GM12872 (cell line): ENCODE results near the gene CDX2.

Source experiments
- TF ChIP-seq, protein P1 (sequence below): IDR thresholded peaks from 3 replicates; pipeline ENCODE4 v1.5.1; 2011; ENCODE audit warnings: low read depth, mild to moderate bottlenecking, low read length, moderate library complexity; ENCODE audit not compliant: insufficient read depth

The CDX2 gene

GRCh38 chr13:27962128-27962841 is 6.8 kb downstream of the CDX2 start:
- TF ChIP-seq, protein P1, sequence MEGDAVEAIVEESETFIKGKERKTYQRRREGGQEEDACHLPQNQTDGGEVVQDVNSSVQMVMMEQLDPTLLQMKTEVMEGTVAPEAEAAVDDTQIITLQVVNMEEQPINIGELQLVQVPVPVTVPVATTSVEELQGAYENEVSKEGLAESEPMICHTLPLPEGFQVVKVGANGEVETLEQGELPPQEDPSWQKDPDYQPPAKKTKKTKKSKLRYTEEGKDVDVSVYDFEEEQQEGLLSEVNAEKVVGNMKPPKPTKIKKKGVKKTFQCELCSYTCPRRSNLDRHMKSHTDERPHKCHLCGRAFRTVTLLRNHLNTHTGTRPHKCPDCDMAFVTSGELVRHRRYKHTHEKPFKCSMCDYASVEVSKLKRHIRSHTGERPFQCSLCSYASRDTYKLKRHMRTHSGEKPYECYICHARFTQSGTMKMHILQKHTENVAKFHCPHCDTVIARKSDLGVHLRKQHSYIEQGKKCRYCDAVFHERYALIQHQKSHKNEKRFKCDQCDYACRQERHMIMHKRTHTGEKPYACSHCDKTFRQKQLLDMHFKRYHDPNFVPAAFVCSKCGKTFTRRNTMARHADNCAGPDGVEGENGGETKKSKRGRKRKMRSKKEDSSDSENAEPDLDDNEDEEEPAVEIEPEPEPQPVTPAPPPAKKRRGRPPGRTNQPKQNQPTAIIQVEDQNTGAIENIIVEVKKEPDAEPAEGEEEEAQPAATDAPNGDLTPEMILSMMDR: no peak

- TF ChIP-seq, protein P1: no peak
Measured at GRCh38 chr13:27961227-27962085, 7.7 kb downstream of the CDX2 start.

GRCh38 chr13:27960362-27961226 is 8.5 kb downstream of the CDX2 start:
- TF ChIP-seq, protein P1: peak; percentile 64

- TF ChIP-seq, protein P1: no peak
Measured at GRCh38 chr13:27959976-27960361, 9.1 kb downstream of the CDX2 start.

- TF ChIP-seq, protein P1: no peak
Measured at GRCh38 chr13:27956576-27957300, 12.4 kb downstream of the CDX2 start.

DNA sequence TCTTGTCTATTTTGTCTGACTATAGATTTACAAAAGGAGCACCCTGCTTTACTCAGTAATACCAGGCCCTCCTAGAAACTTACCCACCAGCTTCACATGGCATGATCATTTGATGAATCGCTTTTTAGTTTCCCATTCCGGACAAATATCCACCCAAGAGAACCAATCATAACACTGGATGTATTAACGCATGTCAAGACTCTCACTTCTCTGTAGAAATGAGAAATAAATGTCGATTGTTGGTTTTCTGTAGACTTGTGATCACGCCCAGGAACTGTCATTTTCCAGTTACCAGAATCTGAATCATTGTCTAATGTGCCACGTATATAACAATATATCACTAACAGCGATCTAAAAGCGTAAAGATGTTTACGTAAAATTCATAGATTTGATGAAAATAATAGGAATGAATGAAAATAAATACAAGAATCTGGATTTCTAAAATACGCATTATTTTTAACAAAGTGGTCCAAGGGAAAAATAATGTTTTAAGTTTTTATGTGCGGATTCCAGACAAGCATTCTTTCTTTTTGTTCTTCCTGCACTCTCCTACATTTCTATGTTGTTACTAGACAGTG is 14.0 kb downstream of the CDX2 start:
- TF ChIP-seq, protein P1: no peak
